Transverse colon (tissue), 4 donors: ENCODE data around the gene L3MBTL4. TPM values are rescaled to one million over a fixed set of nuclear protein-coding genes. Genes with fewer than 3 reads are reported as not detected.

Experiments
- DNase-seq: peaks from one replicate; pipeline ENCODE4 v3.0.0-alpha.2; 2019
- H3K27ac ChIP-seq, 4 donors: fragments of 200-600 bp; sonication (generic); 2 replicates each; pipeline ENCODE4 v1.5.1; 2016 to 2018; ENCODE audit warnings: inconsistent platforms in 4 of 4
- H3K27me3 ChIP-seq: fragments of 200-600 bp; sonication (generic); 2 replicates; pipeline ENCODE4 v1.5.1; 2017; ENCODE audit warnings: inconsistent platforms
- H3K36me3 ChIP-seq, 4 donors: fragments of 200-600 bp; sonication (generic); 2 replicates each; pipeline ENCODE4 v1.5.1; 2017 to 2019; ENCODE audit warnings: inconsistent platforms in 4 of 4
- H3K4me1 ChIP-seq, 4 donors: fragments of 200-600 bp; sonication (generic); 2 replicates each; pipeline ENCODE4 v1.5.1; 2017 to 2020; ENCODE audit warnings: inconsistent platforms in 4 of 4
- H3K4me3 ChIP-seq, 4 donors: fragments of 200-600 bp; sonication (generic); 1 replicate in 1 of 4; 2 replicates in 3 of 4; pipeline versions ENCODE4 v1.5.1 to v1.6.1; 2017 to 2019; ENCODE audit warnings: inconsistent platforms in 4 of 4
- H3K9me3 ChIP-seq, 2 donors: fragments of 200-600 bp; sonication (generic); 2 replicates each; pipeline ENCODE4 v1.5.1; 2017 to 2019; ENCODE audit warnings: inconsistent platforms in 2 of 2
- EP300 ChIP-seq: sonication (generic); formaldehyde crosslinking; IDR thresholded peaks from one replicate; pipeline ENCODE4 v1.6.1; 2017; ENCODE audit warnings: antibody characterized with exemption, low read depth
- POLR2A ChIP-seq: fragments of 450-650 bp; IDR thresholded peaks from one replicate; pipeline ENCODE4 v1.6.1; 2016; ENCODE audit warnings: antibody characterized with exemption, mild to moderate bottlenecking, moderate library complexity
- POLR2AphosphoS5 ChIP-seq, 3 donors: sonication (generic); formaldehyde crosslinking; IDR thresholded peaks; one replicate each; pipeline ENCODE4 v1.6.1; 2016; ENCODE audit warnings: antibody characterized with exemption in 3 of 3
- WGBS, 2 donors: methylation state at CpG; one replicate each; pipeline ENCODE4 v1.1.5; 2018; ENCODE audit warnings: low coverage in 1 of 2; 5-methylcytosine and 5-hydroxymethylcytosine counted together
- in situ Hi-C, 4 donors: fragments of 200-750 bp; cut with MboI; loops; one replicate each; pipeline versions ENCODE4 v1.15.0 to v1.15.1; 2017; ENCODE audit warnings: low sequenced_read_pairs in 3 of 4, low pct_ligation_motif_present in 1 of 4, low pct_unique_long_range_greater_than_20kb in 1 of 4
- intact Hi-C: fragments of 100-400 bp; cut with DNase I; formaldehyde crosslinking; loops from one replicate; pipeline ENCODE4 v1.15.1; 2023; ENCODE audit warnings: low total_unique reads
- total RNA-seq, 4 donors: library from RNA; depleted of rRNA; stranded (reverse); fragments of >200 nt; gene quantifications; one replicate each; pipeline ENCODE4 v1.1.0, GENCODE V29; 2016
- TF ChIP-seq, protein P1 (sequence below), 5 experiments: fragments of 200-600 bp in 3 of 5; fragments of 450-650 bp in 2 of 5; sonication (generic) in 3 of 5; IDR thresholded peaks; 1 replicate in 2 of 5; 2 replicates in 3 of 5; pipeline ENCODE4 v1.5.1; 2016 to 2017; ENCODE audit warnings: antibody characterized with exemption in 5 of 5, inconsistent platforms in 3 of 5, mild to moderate bottlenecking in 2 of 5, moderate library complexity in 1 of 5

Gene L3MBTL4
- total RNA-seq, 4 donors from 2014 or later = 0.20 to 4.9 (median 2.9) TPM

DNA sequence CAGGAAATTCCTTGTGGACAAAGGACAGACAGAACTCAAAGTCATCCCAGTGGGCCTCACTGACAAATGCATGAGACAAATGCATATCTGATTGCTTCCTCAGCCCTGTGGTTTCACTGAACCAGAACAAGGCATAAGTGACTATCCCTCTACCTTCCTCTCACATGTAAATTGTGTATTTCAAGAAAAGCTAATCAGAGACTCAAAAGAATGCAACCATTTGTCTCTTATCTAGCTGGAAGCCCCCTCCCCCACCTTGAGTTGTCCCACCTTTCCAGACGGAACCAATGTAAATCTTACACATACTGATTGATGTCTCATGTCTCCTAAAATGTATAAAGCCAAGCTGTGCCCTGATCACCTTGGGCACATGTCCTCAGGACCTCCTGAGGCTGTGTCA lies 417.4 kb downstream of the L3MBTL4 start:
- no peaks in the 10 kb centered on the region for H3K27me3 ChIP-seq
- WGBS, 2 donors = 83 to 93% methylated on average over 1 of the region's 1 CpG

DNA sequence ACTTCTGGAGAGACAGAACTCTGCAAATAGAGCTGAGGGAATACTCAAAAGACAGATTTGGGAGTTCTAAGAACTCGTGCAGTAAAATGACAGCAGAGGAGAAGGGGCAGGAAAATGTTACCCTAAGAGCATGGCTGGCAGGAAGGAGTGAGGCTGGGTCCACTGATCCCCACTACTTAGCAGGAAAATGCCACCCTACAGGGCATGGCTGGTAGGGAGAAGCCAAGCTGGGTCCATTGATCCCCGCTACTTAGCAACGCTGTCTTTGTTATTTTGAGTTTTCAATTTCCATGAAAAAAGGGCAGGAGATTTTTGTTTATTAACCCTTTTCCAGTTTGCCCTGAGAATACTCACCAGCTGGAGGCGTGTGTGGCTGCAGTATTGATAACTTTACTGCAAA lies 419.1 kb downstream of the L3MBTL4 start:
- Histone ChIP-seq H3K27me3 (no peaks in the 10 kb centered on the region), H3K4me3 (no peak overlapping the region), H3K36me3 (no peaks in the 10 kb centered on the region), H3K4me1 (no peaks in the 10 kb centered on the region), H3K9me3 (peaks cover 0 to 8% of the 10 kb centered on the region in 2 donors), H3K27ac (no peak overlapping the region)
- WGBS, 2 donors = 77 to 80% methylated on average over 3 to 4 of the region's 4 CpGs
- no peak for DNase-seq
- intact Hi-C loops = no loop called here
- TF ChIP-seq EP300 (no peak), POLR2A (no peak), POLR2AphosphoS5 (IDR thresholded peaks at IDR 0.05) (no peak)
- TF ChIP-seq, protein P1, sequence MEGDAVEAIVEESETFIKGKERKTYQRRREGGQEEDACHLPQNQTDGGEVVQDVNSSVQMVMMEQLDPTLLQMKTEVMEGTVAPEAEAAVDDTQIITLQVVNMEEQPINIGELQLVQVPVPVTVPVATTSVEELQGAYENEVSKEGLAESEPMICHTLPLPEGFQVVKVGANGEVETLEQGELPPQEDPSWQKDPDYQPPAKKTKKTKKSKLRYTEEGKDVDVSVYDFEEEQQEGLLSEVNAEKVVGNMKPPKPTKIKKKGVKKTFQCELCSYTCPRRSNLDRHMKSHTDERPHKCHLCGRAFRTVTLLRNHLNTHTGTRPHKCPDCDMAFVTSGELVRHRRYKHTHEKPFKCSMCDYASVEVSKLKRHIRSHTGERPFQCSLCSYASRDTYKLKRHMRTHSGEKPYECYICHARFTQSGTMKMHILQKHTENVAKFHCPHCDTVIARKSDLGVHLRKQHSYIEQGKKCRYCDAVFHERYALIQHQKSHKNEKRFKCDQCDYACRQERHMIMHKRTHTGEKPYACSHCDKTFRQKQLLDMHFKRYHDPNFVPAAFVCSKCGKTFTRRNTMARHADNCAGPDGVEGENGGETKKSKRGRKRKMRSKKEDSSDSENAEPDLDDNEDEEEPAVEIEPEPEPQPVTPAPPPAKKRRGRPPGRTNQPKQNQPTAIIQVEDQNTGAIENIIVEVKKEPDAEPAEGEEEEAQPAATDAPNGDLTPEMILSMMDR (IDR thresholded peaks at IDR 0.05) = no peak
- in situ Hi-C loops = no loop called here

More for the DNA sequence above, 417.4 kb downstream of the L3MBTL4 start:
- no peak overlapping the region for H3K4me3 ChIP-seq
- no peak overlapping the region for H3K27ac ChIP-seq
- no peak for DNase-seq
- TF ChIP-seq POLR2AphosphoS5 (IDR thresholded peaks at IDR 0.05) (no peak), POLR2A (no peak), EP300 (no peak)
- TF ChIP-seq, protein P1 (IDR thresholded peaks at IDR 0.05) = no peak
- peaks cover 0 to 8% of the 10 kb centered on the region in 2 donors for H3K9me3 ChIP-seq
- intact Hi-C loops (no loop called here), in situ Hi-C loops (no loop called here)
- H3K36me3 ChIP-seq = no peaks in the 10 kb centered on the region
- H3K4me1 ChIP-seq = no peaks in the 10 kb centered on the region

DNA sequence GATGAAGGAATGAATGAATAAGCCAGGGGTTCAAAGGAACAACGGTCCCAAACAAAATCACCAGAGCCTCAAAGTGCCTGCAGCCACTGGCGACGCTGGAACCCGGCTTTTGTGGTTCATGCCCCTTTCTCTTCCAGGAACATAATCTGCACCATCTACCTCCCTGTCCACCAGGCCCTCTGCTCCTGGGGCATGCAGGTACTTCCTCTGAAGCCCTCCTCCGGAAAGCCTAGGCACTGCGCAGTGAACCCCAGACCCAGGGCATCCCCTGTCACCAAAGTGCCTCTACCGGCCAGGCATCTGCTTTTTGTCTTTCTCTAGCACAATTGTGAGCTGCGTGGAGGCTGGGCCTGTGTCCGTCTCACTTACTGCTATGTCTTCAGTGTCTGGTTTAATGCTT lies 420.8 kb downstream of the L3MBTL4 start:
- WGBS, 2 donors = 85 to 90% methylated on average over 6 to 9 of the region's 9 CpGs
- H3K4me3 ChIP-seq = no peak overlapping the region
- no peak for TF ChIP-seq POLR2AphosphoS5 (IDR thresholded peaks at IDR 0.05)
- no peak for TF ChIP-seq EP300
- TF ChIP-seq, protein P1 (IDR thresholded peaks at IDR 0.05) = no peak
- no peak for TF ChIP-seq POLR2A
- no peaks in the 10 kb centered on the region for H3K4me1 ChIP-seq
- no peaks in the 10 kb centered on the region for H3K27me3 ChIP-seq
- H3K36me3 ChIP-seq = no peaks in the 10 kb centered on the region
- H3K9me3 ChIP-seq = no peaks in the 10 kb centered on the region
- intact Hi-C loops = no loop called here
- no peak overlapping the region for H3K27ac ChIP-seq
- in situ Hi-C loops = no loop called here
- DNase-seq = no peak

DNA sequence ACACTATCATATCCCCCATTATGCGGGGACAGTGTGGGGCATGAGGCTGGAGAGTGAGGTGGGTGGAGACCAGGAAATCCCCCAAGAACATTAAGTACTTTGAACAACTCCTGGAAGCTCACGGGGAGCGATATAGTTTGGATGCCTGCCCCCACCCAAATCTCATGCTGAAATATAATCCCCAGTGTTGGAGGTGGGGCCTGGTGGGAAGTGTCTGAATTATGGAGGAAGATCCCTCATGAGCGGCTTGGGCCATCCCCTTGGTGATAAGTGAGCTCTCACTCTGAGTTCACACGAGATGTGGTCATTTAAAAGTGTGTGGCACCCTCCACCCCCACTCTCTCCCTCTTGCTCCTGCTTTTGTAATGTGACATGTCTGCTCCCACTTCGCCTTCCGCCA lies 422.3 kb downstream of the L3MBTL4 start:
- no peak for DNase-seq
- TF ChIP-seq, protein P1 (IDR thresholded peaks at IDR 0.05) = no peak
- TF ChIP-seq EP300 (no peak), POLR2AphosphoS5 (IDR thresholded peaks at IDR 0.05) (no peak), POLR2A (no peak)
- H3K9me3 ChIP-seq = no peaks in the 10 kb centered on the region
- H3K36me3 ChIP-seq = no peaks in the 10 kb centered on the region
- in situ Hi-C loops = no loop called here
- no peak overlapping the region for H3K4me3 ChIP-seq
- H3K27me3 ChIP-seq = no peaks in the 10 kb centered on the region
- 88 to 100% methylated on average over 2 to 7 of the region's 7 CpGs for WGBS, 2 donors
- H3K4me1 ChIP-seq = no peaks in the 10 kb centered on the region
- intact Hi-C loops = no loop called here
- no peak overlapping the region for H3K27ac ChIP-seq
